MM.1S (cell line): ENCODE measurements around the gene ZNF888.

Experiments used
- DNase-seq: peaks from one replicate; pipeline ENCODE4 v3.0.0-alpha.2; 2015
- H2AFZ ChIP-seq: fragments of 300-600 bp; sonication (generic); 2 replicates; pipeline ENCODE4 v1.6.0; 2016; ENCODE audit warnings: antibody characterized with exemption, low read length
- H3F3A ChIP-seq: fragments of 300-600 bp; sonication (generic); 2 replicates; pipeline ENCODE4 v1.6.1; 2016; ENCODE audit warnings: mild to moderate bottlenecking, antibody characterized with exemption, low read length, moderate library complexity, mixed read lengths; ENCODE audit not compliant: insufficient read depth
- H3K27ac ChIP-seq: fragments of 300-600 bp; sonication (generic); 2 replicates; pipeline ENCODE4 v1.5.1; 2016; ENCODE audit warnings: mild to moderate bottlenecking, low read length
- H3K27me3 ChIP-seq: fragments of 300-600 bp; sonication (generic); replicated peaks from 2 replicates; pipeline ENCODE4 v1.6.0; 2016; ENCODE audit warnings: low read length; ENCODE audit not compliant: insufficient read depth
- H3K36me3 ChIP-seq: fragments of 300-600 bp; sonication (generic); replicated peaks from 2 replicates; pipeline ENCODE4 v1.6.1; 2016; ENCODE audit warnings: mild to moderate bottlenecking, low read length, mixed read lengths; ENCODE audit not compliant: insufficient read depth
- H3K4me1 ChIP-seq: fragments of 300-600 bp; sonication (generic); 2 replicates; pipeline ENCODE4 v1.6.1; 2016; ENCODE audit warnings: low read length, mixed read lengths
- H3K4me2 ChIP-seq: fragments of 300-600 bp; sonication (generic); 2 replicates; pipeline ENCODE4 v1.6.0; 2016; ENCODE audit warnings: low read depth, low read length
- H3K4me3 ChIP-seq: fragments of 300-600 bp; sonication (generic); 2 replicates; pipeline ENCODE4 v1.5.1; 2016; ENCODE audit warnings: low read length, mixed read lengths
- H3K79me2 ChIP-seq: fragments of 300-600 bp; sonication (generic); 2 replicates; pipeline ENCODE4 v1.6.1; 2016; ENCODE audit warnings: mixed run types, low read length, mixed read lengths
- H3K9ac ChIP-seq: fragments of 300-600 bp; sonication (generic); 2 replicates; pipeline ENCODE4 v1.6.1; 2016; ENCODE audit warnings: low read length, mixed read lengths
- H3K9me2 ChIP-seq: fragments of 300-600 bp; sonication (generic); replicated peaks from 2 replicates; pipeline ENCODE4 v1.6.1; 2016; ENCODE audit warnings: mild to moderate bottlenecking, low read length, mixed read lengths; ENCODE audit not compliant: insufficient read depth
- H3K9me3 ChIP-seq: fragments of 300-600 bp; sonication (generic); replicated peaks from 2 replicates; pipeline ENCODE4 v1.6.1; 2016; ENCODE audit warnings: mild to moderate bottlenecking, low read length, mixed read lengths; ENCODE audit not compliant: insufficient read depth
- H4K20me1 ChIP-seq: fragments of 300-600 bp; sonication (generic); 2 replicates; pipeline ENCODE4 v1.6.1; 2016; ENCODE audit warnings: mild to moderate bottlenecking, low read length, moderate library complexity, mixed read lengths; ENCODE audit not compliant: insufficient read depth
- CTCF ChIP-seq: fragments of 300-600 bp; sonication (generic); IDR thresholded peaks from 2 replicates; pipeline ENCODE4 v1.5.1; 2016; ENCODE audit warnings: antibody characterized with exemption, low read length, mixed read lengths
- EZH2 ChIP-seq: fragments of 300-600 bp; sonication (generic); optimal IDR thresholded peaks from 2 replicates; pipeline ENCODE3; 2017; ENCODE audit warnings: low read depth, mild to moderate bottlenecking, antibody characterized with exemption, low read length, mixed read lengths
- EZH2phosphoT487 ChIP-seq: fragments of 300-600 bp; sonication (generic); IDR thresholded peaks from 2 replicates; pipeline ENCODE4 v1.6.1; 2018; ENCODE audit warnings: antibody characterized with exemption, low read length

Gene ZNF888

GRCh38 chr19:52891336-52891735 is 31.9 kb downstream of the ZNF888 start:
- H3K4me3 ChIP-seq: no peak overlapping the region
- no peak overlapping the region for H3K9ac ChIP-seq
- no peaks in the 10 kb centered on the region for H4K20me1 ChIP-seq
- H3K9me3 ChIP-seq: no peaks in the 10 kb centered on the region
- no peak overlapping the region for H2AFZ ChIP-seq
- no peaks in the 10 kb centered on the region for H3K36me3 ChIP-seq
- H3K9me2 ChIP-seq: no peaks in the 10 kb centered on the region
- no peak overlapping the region for H3K4me2 ChIP-seq
- DNase-seq: no peak
- H3K27ac ChIP-seq: no peak overlapping the region
- TF ChIP-seq CTCF (no peak), EZH2 (no peak), EZH2phosphoT487 (no peak)
- H3F3A ChIP-seq: no peaks in the 10 kb centered on the region
- no peaks in the 10 kb centered on the region for H3K79me2 ChIP-seq
- no peaks in the 10 kb centered on the region for H3K27me3 ChIP-seq
- H3K4me1 ChIP-seq: no peaks in the 10 kb centered on the region

GRCh38 chr19:52889931-52890330 is 33.3 kb downstream of the ZNF888 start:
- no peak overlapping the region for H3K4me2 ChIP-seq
- no peak overlapping the region for H3K27ac ChIP-seq
- no peaks in the 10 kb centered on the region for H3K9me3 ChIP-seq
- H2AFZ ChIP-seq: no peak overlapping the region
- H3K79me2 ChIP-seq: no peaks in the 10 kb centered on the region
- no peak overlapping the region for H3K4me3 ChIP-seq
- no peak overlapping the region for H3K9ac ChIP-seq
- no peaks in the 10 kb centered on the region for H3K9me2 ChIP-seq
- TF ChIP-seq EZH2: no peak
- TF ChIP-seq CTCF: no peak
- no peak for TF ChIP-seq EZH2phosphoT487
- DNase-seq: no peak
- H3F3A ChIP-seq: no peaks in the 10 kb centered on the region
- H4K20me1 ChIP-seq: no peaks in the 10 kb centered on the region
- no peaks in the 10 kb centered on the region for H3K36me3 ChIP-seq
- no peaks in the 10 kb centered on the region for H3K27me3 ChIP-seq
- no peaks in the 10 kb centered on the region for H3K4me1 ChIP-seq

DNA sequence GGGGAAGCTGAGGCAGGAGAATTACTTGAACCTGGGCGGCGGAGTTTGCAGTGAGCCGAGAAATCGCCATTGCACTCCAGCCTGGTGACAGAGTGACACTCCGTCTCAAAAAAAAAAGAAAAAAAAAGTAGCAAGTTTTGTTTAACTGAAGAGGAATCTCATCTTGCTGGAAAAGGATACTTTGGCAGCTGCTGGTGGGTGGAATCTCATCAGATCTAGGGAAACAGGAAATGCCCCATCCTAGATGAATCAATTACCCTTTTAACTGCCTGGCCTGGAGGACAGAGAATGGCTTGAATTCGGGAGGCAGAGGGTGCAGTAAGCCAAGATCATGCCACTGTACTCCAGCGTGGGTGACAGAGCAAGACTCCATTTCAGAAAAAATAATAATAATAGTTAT is 34.2 kb downstream of the ZNF888 start:
- TF ChIP-seq EZH2: no peak
- no peak for TF ChIP-seq CTCF
- TF ChIP-seq EZH2phosphoT487: no peak
- H3K36me3 ChIP-seq: no peaks in the 10 kb centered on the region

More for the DNA sequence above, 34.2 kb downstream of the ZNF888 start:
- H3K79me2 ChIP-seq: no peaks in the 10 kb centered on the region
- no peaks in the 10 kb centered on the region for H3K9me2 ChIP-seq
- H3K9ac ChIP-seq: no peak overlapping the region
- DNase-seq: no peak
- no peak overlapping the region for H3K4me2 ChIP-seq
- no peaks in the 10 kb centered on the region for H3K27me3 ChIP-seq
- no peak overlapping the region for H3K4me3 ChIP-seq
- no peaks in the 10 kb centered on the region for H3K9me3 ChIP-seq
- H4K20me1 ChIP-seq: no peaks in the 10 kb centered on the region
- no peak overlapping the region for H3K27ac ChIP-seq
- no peak overlapping the region for H2AFZ ChIP-seq
- H3K4me1 ChIP-seq: no peaks in the 10 kb centered on the region
- H3F3A ChIP-seq: no peaks in the 10 kb centered on the region
